HEK293T (cell line): ENCODE results near the gene MME.

Source experiments
- CTCF ChIA-PET: fragments of 350-600 bp; formaldehyde crosslinking; extraction: SDS; loops from one replicate; lab custom pipeline; 2021; ENCODE audit warnings: antibody characterized with exemption, inconsistent platforms; lab: Yijun Ruan, JAX
- POLR2A ChIA-PET: fragments of 350-600 bp; formaldehyde crosslinking; extraction: SDS; loops from one replicate; lab custom pipeline; 2020; ENCODE audit warnings: antibody characterized with exemption, inconsistent platforms; lab: Yijun Ruan, JAX
- DNase-seq: peaks from one replicate; pipeline ENCODE4 v3.0.0; 2012; ENCODE audit warnings: mixed read lengths; ENCODE audit errors: extremely low spot score
- ARNT ChIP-seq: fragments of 450-650 bp; IDR thresholded peaks from 2 replicates; pipeline ENCODE4 v1.6.1; 2017; ENCODE audit warnings: mild to moderate bottlenecking
- BHLHE40 ChIP-seq: fragments of 450-650 bp; IDR thresholded peaks from 2 replicates; pipeline ENCODE4 v1.6.1; 2016; ENCODE audit warnings: mild to moderate bottlenecking, moderate library complexity, borderline replicate concordance
- CTBP1 ChIP-seq: fragments of 450-650 bp; IDR thresholded peaks from 2 replicates; pipeline ENCODE4 v1.6.1; 2016; ENCODE audit warnings: borderline replicate concordance
- ELF4 ChIP-seq: fragments of 450-650 bp; IDR thresholded peaks from 2 replicates; pipeline ENCODE4 v1.6.1; 2017; ENCODE audit warnings: antibody characterized with exemption
- FOXA1 ChIP-seq: fragments of 450-650 bp; IDR thresholded peaks from 2 replicates; pipeline ENCODE4 v1.6.1; 2016; ENCODE audit warnings: mild to moderate bottlenecking
- FOXK2 ChIP-seq: fragments of 450-650 bp; IDR thresholded peaks from 2 replicates; pipeline ENCODE4 v1.6.1; 2016; ENCODE audit warnings: mild to moderate bottlenecking
- FOXM1 ChIP-seq: fragments of 450-650 bp; IDR thresholded peaks from 2 replicates; pipeline ENCODE4 v1.6.1; 2017; ENCODE audit warnings: mild to moderate bottlenecking, borderline replicate concordance
- HDGF ChIP-seq: fragments of 450-650 bp; IDR thresholded peaks from 2 replicates; pipeline ENCODE4 v1.6.1; 2017; ENCODE audit warnings: antibody characterized with exemption, borderline replicate concordance
- L3MBTL2 ChIP-seq: fragments of 450-650 bp; conservative IDR thresholded peaks from 2 replicates; pipeline ENCODE4 v1.6.1; 2016; ENCODE audit warnings: mild to moderate bottlenecking
- LEF1 ChIP-seq: fragments of 450-650 bp; IDR thresholded peaks from 2 replicates; pipeline ENCODE4 v1.6.1; 2017; ENCODE audit warnings: mild to moderate bottlenecking, borderline replicate concordance
- NFRKB ChIP-seq: fragments of 450-650 bp; IDR thresholded peaks from 2 replicates; pipeline ENCODE4 v1.6.1; 2016; ENCODE audit warnings: mild to moderate bottlenecking, moderate library complexity
- PKNOX1 ChIP-seq: fragments of 450-650 bp; IDR thresholded peaks from 2 replicates; pipeline ENCODE4 v1.6.1; 2016
- SP1 ChIP-seq: fragments of 450-650 bp; IDR thresholded peaks from 2 replicates; pipeline ENCODE4 v1.6.1; 2017
- SUZ12 ChIP-seq: fragments of 450-650 bp; IDR thresholded peaks from 2 replicates; pipeline ENCODE4 v1.6.1; 2016; ENCODE audit warnings: mild to moderate bottlenecking
- TARDBP ChIP-seq: fragments of 450-650 bp; IDR thresholded peaks from 2 replicates; pipeline ENCODE4 v1.6.1; 2016
- ZNF384 ChIP-seq: fragments of 450-650 bp; IDR thresholded peaks from 2 replicates; pipeline ENCODE4 v1.6.1; 2016

MME gene

GRCh38 chr3:155064920-155065319, 15.2 kb upstream of the MME start:
- ChIA-PET CTCF (interaction anchor here (0.5 to 0.6 kb wide), 2 partner anchors 61 to 979 kb away, joined by 3 to 7 read pairs; no protein-coding TSS in a partner anchor), POLR2A (interaction anchor here (0.7 kb wide), 1 partner anchor 15 kb away, joined by 3 read pairs; no protein-coding TSS in a partner anchor)
- TF ChIP-seq ELF4, result no peak
- TF ChIP-seq L3MBTL2, result no peak
- TF ChIP-seq FOXM1, result no peak
- no peak for TF ChIP-seq ARNT
- no peak for TF ChIP-seq SUZ12
- TF ChIP-seq FOXA1, result no peak
- TF ChIP-seq PKNOX1, result no peak
- TF ChIP-seq FOXK2, result no peak
- TF ChIP-seq HDGF, result no peak
- TF ChIP-seq TARDBP, result no peak
- no peak for TF ChIP-seq NFRKB
- TF ChIP-seq ZNF384, result no peak
- no peak for TF ChIP-seq CTBP1
- TF ChIP-seq LEF1, result no peak
- no peak for TF ChIP-seq BHLHE40
- no peak for TF ChIP-seq SP1
- no peak for DNase-seq

- TF ChIP-seq ELF4 (no peak), CTBP1 (no peak), SP1 (no peak), PKNOX1 (no peak), LEF1 (no peak), NFRKB (no peak), FOXK2 (no peak), SUZ12 (no peak), L3MBTL2 (no peak), ARNT (no peak), HDGF (no peak), ZNF384 (no peak), FOXM1 (no peak), BHLHE40 (no peak)
- POLR2A ChIA-PET, result interaction anchor here (0.7 kb wide), 1 partner anchor 14 kb away, joined by 3 read pairs; no protein-coding TSS in a partner anchor
- CTCF ChIA-PET, result interaction anchor here (0.5 to 0.6 kb wide), 2 partner anchors 60 to 978 kb away, joined by 3 to 7 read pairs; no protein-coding TSS in a partner anchor
- DNase-seq, result no peak
Measured at GRCh38 chr3:155065537-155065936, 14.6 kb upstream of the MME start.

GRCh38 chr3:155069729-155070128, 10.4 kb upstream of the MME start:
- TF ChIP-seq FOXM1, result no peak
- TF ChIP-seq L3MBTL2, result no peak
- TF ChIP-seq FOXA1, result no peak
- no peak for TF ChIP-seq CTBP1
- TF ChIP-seq LEF1, result no peak
- no peak for TF ChIP-seq ARNT
- no peak for TF ChIP-seq ZNF384
- TF ChIP-seq ELF4, result no peak
- no peak for TF ChIP-seq BHLHE40
- no peak for TF ChIP-seq SP1
- TF ChIP-seq TARDBP, result no peak
- no peak for TF ChIP-seq SUZ12
- no peak for TF ChIP-seq HDGF
- TF ChIP-seq PKNOX1, result no peak
- no peak for TF ChIP-seq NFRKB
- no peak for TF ChIP-seq FOXK2
- CTCF ChIA-PET, result no interaction called here
- POLR2A ChIA-PET, result no interaction called here

GRCh38 chr3:155070316-155070715, 9.8 kb upstream of the MME start:
- POLR2A ChIA-PET, result no interaction called here
- TF ChIP-seq BHLHE40 (no peak), ARNT (no peak), ELF4 (no peak), LEF1 (no peak), ZNF384 (no peak), HDGF (no peak), FOXA1 (no peak), L3MBTL2 (no peak), SUZ12 (no peak), PKNOX1 (no peak), NFRKB (no peak), FOXM1 (no peak), TARDBP (no peak), CTBP1 (no peak)
- DNase-seq, result no peak
- CTCF ChIA-PET, result no interaction called here

More at GRCh38 chr3:155069729-155070128, 10.4 kb upstream of the MME start:
- no peak for DNase-seq

- CTCF ChIA-PET, result no interaction called here
Measured at GRCh38 chr3:155070932-155071387, 9.2 kb upstream of the MME start.

More at GRCh38 chr3:155070932-155071387, 9.2 kb upstream of the MME start:
- TF ChIP-seq L3MBTL2, result no peak
- no peak for TF ChIP-seq FOXK2
- TF ChIP-seq SP1, result no peak
- no peak for TF ChIP-seq BHLHE40
- TF ChIP-seq HDGF, result no peak
- no peak for TF ChIP-seq CTBP1
- no peak for TF ChIP-seq ZNF384
- no peak for TF ChIP-seq LEF1
- TF ChIP-seq PKNOX1, result no peak
- no peak for TF ChIP-seq NFRKB
- TF ChIP-seq ELF4, result no peak
- no peak for TF ChIP-seq ARNT
- no peak for TF ChIP-seq FOXA1
- no peak for TF ChIP-seq SUZ12
- TF ChIP-seq FOXM1, result no peak
- no peak for TF ChIP-seq TARDBP
- POLR2A ChIA-PET, result no interaction called here
- no peak for DNase-seq
